Activated CD8-positive, alpha-beta memory T cell treated with anti-CD3 and anti-CD28 coated beads, Interleukin-2, amount 50 U/mL, for 24 hours (primary cell): Measurements from ENCODE around the gene CERK.

Experiments
- DNase-seq: peaks from one replicate; pipeline ENCODE4 v3.0.0-alpha.2; 2020; ENCODE audit errors: extremely low read depth

CERK gene

GRCh38 chr22:46677323-46678002 is 60.6 kb downstream of the CERK start:
- DNase-seq, result no peak

- no peak for DNase-seq
Observed at GRCh38 chr22:46676881-46677280, 61.2 kb downstream of the CERK start.

- DNase-seq, result no peak
Observed at GRCh38 chr22:46676479-46676878, 61.6 kb downstream of the CERK start.

GRCh38 chr22:46675938-46676337 is 62.1 kb downstream of the CERK start:
- DNase-seq, result no peak

- no peak for DNase-seq
Observed at GRCh38 chr22:46675479-46675878, 62.6 kb downstream of the CERK start.

- DNase-seq, result no peak
Observed at GRCh38 chr22:46674906-46675305, 63.1 kb downstream of the CERK start.

GRCh38 chr22:46674367-46674781 is 63.7 kb downstream of the CERK start:
- DNase-seq, result peak; percentile 88

- DNase-seq, result no peak
Observed at GRCh38 chr22:46673662-46674236, 64.3 kb downstream of the CERK start.

GRCh38 chr22:46673205-46673604 is 64.8 kb downstream of the CERK start:
- no peak for DNase-seq

GRCh38 chr22:46672731-46673130 is 65.3 kb downstream of the CERK start:
- DNase-seq, result no peak

- no peak for DNase-seq
Observed at GRCh38 chr22:46671824-46672432, 66.1 kb downstream of the CERK start.

GRCh38 chr22:46669201-46669600 is 68.9 kb downstream of the CERK start:
- no peak for DNase-seq

GRCh38 chr22:46668116-46668515 is 69.9 kb downstream of the CERK start:
- no peak for DNase-seq

GRCh38 chr22:46667245-46667623 is 70.8 kb downstream of the CERK start:
- DNase-seq, result no peak

GRCh38 chr22:46666577-46667244 is 71.3 kb downstream of the CERK start:
- DNase-seq, result no peak

- DNase-seq, result no peak
Observed at GRCh38 chr22:46665751-46666280, 72.2 kb downstream of the CERK start.

- DNase-seq, result no peak
Observed at GRCh38 chr22:46665151-46665695, 72.8 kb downstream of the CERK start.

GRCh38 chr22:46664301-46664855 is 73.7 kb downstream of the CERK start:
- no peak for DNase-seq

GRCh38 chr22:46663436-46664100 is 74.5 kb downstream of the CERK start:
- DNase-seq, result no peak

GRCh38 chr22:46663001-46663400 is 75.1 kb downstream of the CERK start:
- DNase-seq, result no peak

- DNase-seq, result no peak
Observed at GRCh38 chr22:46662226-46662625, 75.8 kb downstream of the CERK start.
